GM23248 (cell line): ENCODE results near the gene AGBL5. TPM values are rescaled to one million over a fixed set of nuclear protein-coding genes. Genes with fewer than 3 reads are reported as not detected.

Experiments
- DNase-seq: peaks from one replicate; pipeline ENCODE4 v3.0.0-alpha.2; 2015
- H2AFZ ChIP-seq: fragments of 200-600 bp; sonication (generic); 2 replicates; pipeline ENCODE4 v1.6.1; 2016; ENCODE audit warnings: antibody characterized with exemption
- H3F3A ChIP-seq: fragments of 200-600 bp; sonication (generic); 2 replicates; pipeline ENCODE4 v1.6.1; 2016; ENCODE audit warnings: mild to moderate bottlenecking, antibody characterized with exemption, mixed run types; ENCODE audit not compliant: insufficient read depth
- H3K27ac ChIP-seq: fragments of 200-600 bp; sonication (generic); 2 replicates; pipeline ENCODE4 v1.5.1; 2016; ENCODE audit warnings: mild to moderate bottlenecking
- H3K27me3 ChIP-seq: fragments of 200-600 bp; sonication (generic); replicated peaks from 2 replicates; pipeline ENCODE4 v1.6.1; 2016; ENCODE audit warnings: mild to moderate bottlenecking; ENCODE audit not compliant: insufficient read depth
- H3K36me3 ChIP-seq: fragments of 200-600 bp; sonication (generic); 2 replicates; pipeline ENCODE4 v1.6.1; 2016; ENCODE audit warnings: low read depth, mild to moderate bottlenecking
- H3K4me1 ChIP-seq: fragments of 200-600 bp; sonication (generic); 2 replicates; pipeline ENCODE4 v1.6.1; 2016; ENCODE audit warnings: mild to moderate bottlenecking; ENCODE audit not compliant: insufficient read depth
- H3K4me2 ChIP-seq: fragments of 200-600 bp; sonication (generic); one replicate; pipeline ENCODE4 v1.6.1; 2016; ENCODE audit warnings: mild to moderate bottlenecking; ENCODE audit not compliant: unreplicated experiment
- H3K4me3 ChIP-seq: fragments of 200-600 bp; sonication (generic); 2 replicates; pipeline ENCODE4 v1.5.1; 2016; ENCODE audit warnings: mild to moderate bottlenecking
- H3K79me2 ChIP-seq: fragments of 200-600 bp; sonication (generic); 2 replicates; pipeline ENCODE4 v1.6.1; 2016; ENCODE audit warnings: mild to moderate bottlenecking; ENCODE audit not compliant: insufficient read depth
- H3K9ac ChIP-seq: fragments of 200-600 bp; sonication (generic); 2 replicates; pipeline ENCODE4 v1.6.1; 2016; ENCODE audit warnings: mild to moderate bottlenecking
- H3K9me2 ChIP-seq: fragments of 200-600 bp; sonication (generic); 2 replicates; pipeline ENCODE4 v1.6.1; 2016; ENCODE audit warnings: mixed run types, mild to moderate bottlenecking, moderate library complexity; ENCODE audit not compliant: insufficient read depth
- H3K9me3 ChIP-seq: fragments of 200-600 bp; sonication (generic); one replicate; pipeline ENCODE4 v1.6.1; 2017; ENCODE audit warnings: low read depth
- H4K20me1 ChIP-seq: fragments of 200-600 bp; sonication (generic); 2 replicates; pipeline ENCODE4 v1.6.0; 2016; ENCODE audit not compliant: insufficient read depth
- EZH2 ChIP-seq: fragments of 200-600 bp; sonication (generic); IDR thresholded peaks from 2 replicates; pipeline ENCODE4 v1.6.1; 2018; ENCODE audit warnings: antibody characterized with exemption, mild to moderate bottlenecking; ENCODE audit not compliant: insufficient read depth, poor library complexity, severe bottlenecking
- EZH2phosphoT487 ChIP-seq: fragments of 200-600 bp; sonication (generic); IDR thresholded peaks from 2 replicates; pipeline ENCODE4 v1.6.1; 2018; ENCODE audit warnings: antibody characterized with exemption, moderate library complexity, mild to moderate bottlenecking, low read depth; ENCODE audit not compliant: insufficient read depth
- WGBS, 2 experiments: methylation state at CpG; one replicate each; pipeline ENCODE4 v1.1.6; 2015 to 2017; ENCODE audit warnings: low lambda C conversion rate in 2 of 2, low coverage in 1 of 2; ENCODE audit errors: missing lambda C conversion rate in 2 of 2; 5-methylcytosine and 5-hydroxymethylcytosine counted together
- in situ Hi-C: fragments of 300-500 bp; cut with MboI; formaldehyde crosslinking; loops from 2 replicates; pipeline ENCODE4 v1.15.0; 2020
- polyA plus RNA-seq: library from polyadenylated mRNA; unstranded; fragments of >200 nt; fragmentation: Nextera tagmentation; extraction: Ambion mirVana; gene quantifications from 2 replicates; pipeline ENCODE4 v1.2.1, GENCODE V29; 2016
- total RNA-seq: library from RNA; depleted of rRNA; stranded (reverse); fragments of >200 nt; shearing (Covaris generic); gene quantifications from 2 replicates; pipeline ENCODE4 v1.2.3, GENCODE V29; 2014

The AGBL5 gene
- total and polyA plus RNA-seq, 2 experiments from 2014 or later, result 15.2 to 19.7 TPM

DNA sequence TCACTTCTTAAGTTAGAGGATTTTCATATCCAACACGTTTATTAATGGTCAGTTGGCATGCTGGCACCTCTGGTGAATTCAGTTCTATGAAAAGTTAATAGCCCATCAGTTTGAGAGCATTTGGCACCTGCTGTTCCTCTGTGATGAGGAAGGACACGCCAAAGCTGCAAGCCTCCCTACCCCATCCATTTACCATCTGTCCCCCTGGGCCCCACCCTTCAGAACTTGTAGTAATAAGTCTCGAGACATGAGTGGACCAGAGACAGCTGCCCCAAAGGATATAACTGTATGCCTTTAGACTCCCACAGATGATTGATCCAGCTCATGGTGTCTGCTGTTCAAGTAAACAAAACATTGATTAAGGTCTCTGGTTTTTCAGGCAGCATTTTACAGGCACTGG lies 13.7 kb downstream of the AGBL5 start:
- Histone ChIP-seq H4K20me1 (no peaks in the 10 kb centered on the region), H3K79me2 (peaks cover 52% of the 10 kb centered on the region), H3K4me1 (peaks cover 17% of the 10 kb centered on the region), H3F3A (peaks cover 68% of the 10 kb centered on the region), H3K4me3 (no peak overlapping the region), H3K9me3 (no peaks in the 10 kb centered on the region), H3K9me2 (no peaks in the 10 kb centered on the region), H3K9ac (no peak overlapping the region), H2AFZ (no peak overlapping the region), H3K36me3 (peaks cover 17% of the 10 kb centered on the region; the same call in 1 of the 2 replicates), H3K4me2 (no peak overlapping the region), H3K27ac (no peak overlapping the region), H3K27me3 (no peaks in the 10 kb centered on the region)
- in situ Hi-C loops, result no loop called here
- DNase-seq, result no peak
- TF ChIP-seq EZH2 (no peak), EZH2phosphoT487 (no peak)
- WGBS, 2 experiments, result 68 to 79% methylated on average over 3 of the region's 3 CpGs

GRCh38 chr2:27067385-27067784 lies 15.9 kb downstream of the AGBL5 start:
- no peaks in the 10 kb centered on the region for H3K9me3 ChIP-seq
- H3K9me2 ChIP-seq, result no peaks in the 10 kb centered on the region
- in situ Hi-C loops, result no loop called here
- TF ChIP-seq EZH2phosphoT487 (no peak), EZH2 (no peak)
- peaks cover 21% of the 10 kb centered on the region for H3K4me1 ChIP-seq
- H3K4me3 ChIP-seq, result no peak overlapping the region
- peaks cover 20% of the 10 kb centered on the region for H3K36me3 ChIP-seq
- H2AFZ ChIP-seq, result no peak overlapping the region
- H4K20me1 ChIP-seq, result no peaks in the 10 kb centered on the region
- whole genome bisulfite sequencing, 2 experiments, result 92 to 95% methylated on average over 5 of the region's 5 CpGs
- H3F3A ChIP-seq, result peaks cover 48% of the 10 kb centered on the region
- peaks cover 65% of the 10 kb centered on the region for H3K79me2 ChIP-seq
- no peak overlapping the region for H3K9ac ChIP-seq
- no peak for DNase-seq
- no peak overlapping the region for H3K27ac ChIP-seq
- H3K4me2 ChIP-seq, result no peak overlapping the region
- no peaks in the 10 kb centered on the region for H3K27me3 ChIP-seq

DNA sequence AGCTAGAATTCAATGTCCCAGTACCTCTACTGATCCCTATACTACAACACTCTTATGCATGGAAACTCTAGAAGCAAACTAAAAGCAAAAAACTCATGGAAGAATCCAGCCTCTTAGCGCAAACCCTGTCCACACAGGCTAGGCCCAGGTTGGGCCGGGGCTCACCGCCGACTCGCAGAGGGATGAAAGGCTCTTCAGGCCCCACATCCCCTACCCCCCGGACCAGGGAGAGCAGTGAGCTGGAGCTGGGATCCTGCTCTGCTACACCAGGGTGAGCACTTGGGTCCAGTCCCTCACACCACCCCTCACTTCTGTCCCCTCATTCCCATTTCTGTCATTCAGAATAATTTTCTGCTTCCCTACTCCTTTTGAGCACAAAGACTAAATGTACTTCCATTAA lies 18.0 kb downstream of the AGBL5 start:
- no peak for TF ChIP-seq EZH2phosphoT487
- Histone ChIP-seq H3K9ac (peak overlapping the region; percentile 96), H4K20me1 (no peaks in the 10 kb centered on the region), H3K27me3 (no peaks in the 10 kb centered on the region), H3K9me3 (no peaks in the 10 kb centered on the region), H3K36me3 (peaks cover 20% of the 10 kb centered on the region), H3K27ac (no peak overlapping the region), H3F3A (peaks cover 31% of the 10 kb centered on the region), H3K4me1 (peaks cover 21% of the 10 kb centered on the region), H3K9me2 (no peaks in the 10 kb centered on the region), H3K79me2 (peaks cover 65% of the 10 kb centered on the region), H3K4me2 (peak overlapping the region; percentile 83), H3K4me3 (peak overlapping the region; percentile 91), H2AFZ (no peak overlapping the region)
- WGBS, 2 experiments, result 98% methylated on average over 6 of the region's 6 CpGs
- no peak for DNase-seq
- in situ Hi-C loops, result no loop called here

DNA sequence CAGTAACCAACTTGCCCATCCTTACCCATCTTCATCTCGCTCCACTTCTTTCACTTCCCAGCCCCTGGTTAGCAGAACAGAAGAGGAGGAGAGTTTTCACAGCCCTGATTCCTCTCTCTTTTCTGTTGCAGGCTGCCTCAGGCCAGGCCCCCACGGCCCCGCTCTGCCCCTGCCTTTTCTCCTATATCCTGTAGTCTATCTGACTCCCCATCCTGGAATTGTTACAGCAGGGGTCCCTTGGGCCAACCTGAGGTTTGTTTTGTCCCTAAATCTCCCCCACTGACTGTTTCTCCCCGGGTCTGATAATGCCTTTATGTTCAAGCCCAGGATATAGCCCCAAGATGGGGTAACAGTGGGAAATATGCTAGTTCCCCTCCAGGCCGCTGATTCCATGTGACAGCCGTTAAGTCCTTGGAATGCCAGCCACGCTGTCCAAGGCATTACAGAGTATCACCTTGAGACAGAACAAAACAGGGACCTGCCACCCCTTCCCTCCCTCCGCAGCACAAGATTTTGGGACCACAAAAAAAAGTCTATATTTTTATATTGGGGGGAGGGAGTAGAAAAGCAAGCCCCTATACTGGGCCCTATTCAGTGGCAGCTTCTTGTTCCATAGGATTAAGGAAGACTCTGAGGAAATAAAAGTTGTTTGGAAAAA lies 18.6 kb downstream of the AGBL5 start:
- 65 to 69% methylated on average over 8 of the region's 8 CpGs for WGBS, 2 experiments
- no peak for DNase-seq
- Histone ChIP-seq H3K4me2 (peak overlapping the region; percentile 83), H3K36me3 (peaks cover 20% of the 10 kb centered on the region), H4K20me1 (no peaks in the 10 kb centered on the region), H3K4me3 (peak overlapping the region; percentile 91), H3K27ac (no peak overlapping the region), H3F3A (peaks cover 25% of the 10 kb centered on the region), H3K9me2 (no peaks in the 10 kb centered on the region), H3K9me3 (no peaks in the 10 kb centered on the region), H3K4me1 (peaks cover 21% of the 10 kb centered on the region), H3K27me3 (no peaks in the 10 kb centered on the region), H3K9ac (peak overlapping the region; percentile 96), H2AFZ (no peak overlapping the region), H3K79me2 (peaks cover 63% of the 10 kb centered on the region)
- TF ChIP-seq EZH2phosphoT487 (no peak), EZH2 (no peak)
- in situ Hi-C loops, result no loop called here
